Transverse colon (tissue), 4 donors: ENCODE data around the gene STRA8. TPM values are rescaled to one million over a fixed set of nuclear protein-coding genes. Genes with fewer than 3 reads are reported as not detected.
A peak's percentile ranks its signal among the peaks of the same experiment; 100 is the strongest.

ENCODE experiments used
- DNase-seq: peaks from one replicate; pipeline ENCODE4 v3.0.0-alpha.2; 2019
- H3K27ac ChIP-seq, 4 donors: fragments of 200-600 bp; sonication (generic); 2 replicates each; pipeline ENCODE4 v1.5.1; 2016 to 2018; ENCODE audit warnings: inconsistent platforms in 4 of 4
- H3K27me3 ChIP-seq: fragments of 200-600 bp; sonication (generic); 2 replicates; pipeline ENCODE4 v1.5.1; 2017; ENCODE audit warnings: inconsistent platforms
- H3K36me3 ChIP-seq, 4 donors: fragments of 200-600 bp; sonication (generic); 2 replicates each; pipeline ENCODE4 v1.5.1; 2017 to 2019; ENCODE audit warnings: inconsistent platforms in 4 of 4
- H3K4me1 ChIP-seq, 4 donors: fragments of 200-600 bp; sonication (generic); 2 replicates each; pipeline ENCODE4 v1.5.1; 2017 to 2020; ENCODE audit warnings: inconsistent platforms in 4 of 4
- H3K4me3 ChIP-seq, 4 donors: fragments of 200-600 bp; sonication (generic); 1 replicate in 1 of 4; 2 replicates in 3 of 4; pipeline versions ENCODE4 v1.5.1 to v1.6.1; 2017 to 2019; ENCODE audit warnings: inconsistent platforms in 4 of 4
- H3K9me3 ChIP-seq, 2 donors: fragments of 200-600 bp; sonication (generic); 2 replicates each; pipeline ENCODE4 v1.5.1; 2017 to 2019; ENCODE audit warnings: inconsistent platforms in 2 of 2
- EP300 ChIP-seq: sonication (generic); formaldehyde crosslinking; IDR thresholded peaks from one replicate; pipeline ENCODE4 v1.6.1; 2017; ENCODE audit warnings: antibody characterized with exemption, low read depth
- POLR2A ChIP-seq: fragments of 450-650 bp; IDR thresholded peaks from one replicate; pipeline ENCODE4 v1.6.1; 2016; ENCODE audit warnings: antibody characterized with exemption, mild to moderate bottlenecking, moderate library complexity
- POLR2AphosphoS5 ChIP-seq, 3 donors: sonication (generic); formaldehyde crosslinking; IDR thresholded peaks; one replicate each; pipeline ENCODE4 v1.6.1; 2016; ENCODE audit warnings: antibody characterized with exemption in 3 of 3
- WGBS, 2 donors: methylation state at CpG; one replicate each; pipeline ENCODE4 v1.1.5; 2018; ENCODE audit warnings: low coverage in 1 of 2; 5-methylcytosine and 5-hydroxymethylcytosine counted together
- in situ Hi-C, 4 donors: fragments of 200-750 bp; cut with MboI; loops; one replicate each; pipeline versions ENCODE4 v1.15.0 to v1.15.1; 2017; ENCODE audit warnings: low sequenced_read_pairs in 3 of 4, low pct_ligation_motif_present in 1 of 4, low pct_unique_long_range_greater_than_20kb in 1 of 4
- intact Hi-C: fragments of 100-400 bp; cut with DNase I; formaldehyde crosslinking; loops from one replicate; pipeline ENCODE4 v1.15.1; 2023; ENCODE audit warnings: low total_unique reads
- total RNA-seq, 4 donors: library from RNA; depleted of rRNA; stranded (reverse); fragments of >200 nt; gene quantifications; one replicate each; pipeline ENCODE4 v1.1.0, GENCODE V29; 2016
- TF ChIP-seq, protein P1 (sequence below), 5 experiments: fragments of 200-600 bp in 3 of 5; fragments of 450-650 bp in 2 of 5; sonication (generic) in 3 of 5; IDR thresholded peaks; 1 replicate in 2 of 5; 2 replicates in 3 of 5; pipeline ENCODE4 v1.5.1; 2016 to 2017; ENCODE audit warnings: antibody characterized with exemption in 5 of 5, inconsistent platforms in 3 of 5, mild to moderate bottlenecking in 2 of 5, moderate library complexity in 1 of 5

STRA8 gene
- total RNA-seq, 4 donors from 2014 or later: not detected

DNA sequence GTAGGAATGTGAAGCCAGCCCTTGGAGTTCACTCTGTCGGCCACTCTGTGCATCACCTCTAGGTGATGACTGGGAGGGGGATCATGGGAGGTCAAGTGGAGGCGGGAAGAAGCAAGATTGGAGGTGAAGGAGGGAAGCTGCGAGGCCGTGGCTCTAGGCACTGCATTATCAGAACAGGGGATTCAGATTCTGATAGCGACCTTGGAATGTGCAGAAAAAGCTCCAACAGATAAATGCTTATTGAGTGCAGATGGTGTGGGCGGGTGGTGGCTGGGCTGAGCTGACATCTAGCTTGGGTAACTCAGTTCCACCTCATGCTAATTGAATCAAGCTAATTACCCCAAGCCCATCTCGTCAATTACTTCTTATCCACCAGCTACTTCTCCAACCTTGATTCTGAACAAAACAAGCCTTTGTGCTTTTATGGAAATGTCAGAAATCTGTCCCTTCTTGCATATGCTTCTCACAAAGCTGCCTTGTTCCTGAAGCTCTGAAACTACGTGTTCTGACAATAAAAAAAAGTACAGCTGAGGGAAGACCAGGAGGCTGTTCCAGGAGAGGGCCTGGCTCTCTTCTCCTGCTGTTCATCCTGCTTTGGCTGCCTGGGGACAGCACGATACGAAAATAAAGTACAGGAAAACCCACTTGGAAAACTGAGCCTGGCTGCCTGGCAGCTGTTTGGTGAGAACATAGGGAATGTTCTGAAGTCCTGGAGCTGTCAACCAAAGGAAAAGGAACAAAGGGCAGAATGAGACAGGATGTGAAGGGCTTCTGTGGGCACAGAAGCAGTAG, 27.5 kb downstream of the STRA8 start:
- Histone ChIP-seq H3K9me3 (no peaks in the 10 kb centered on the region), H3K4me3 (no peak overlapping the region), H3K36me3 (no peaks in the 10 kb centered on the region), H3K27ac (peak overlapping the region in 2 of 4 donors; percentile 23 to 34), H3K4me1 (peaks cover 0 to 5% (median 0%) of the 10 kb centered on the region in 4 donors), H3K27me3 (no peaks in the 10 kb centered on the region)
- no peak for DNase-seq
- 67 to 68% methylated on average over 3 to 10 of the region's 10 CpGs for WGBS, 2 donors
- TF ChIP-seq POLR2A: no peak
- TF ChIP-seq, protein P1, sequence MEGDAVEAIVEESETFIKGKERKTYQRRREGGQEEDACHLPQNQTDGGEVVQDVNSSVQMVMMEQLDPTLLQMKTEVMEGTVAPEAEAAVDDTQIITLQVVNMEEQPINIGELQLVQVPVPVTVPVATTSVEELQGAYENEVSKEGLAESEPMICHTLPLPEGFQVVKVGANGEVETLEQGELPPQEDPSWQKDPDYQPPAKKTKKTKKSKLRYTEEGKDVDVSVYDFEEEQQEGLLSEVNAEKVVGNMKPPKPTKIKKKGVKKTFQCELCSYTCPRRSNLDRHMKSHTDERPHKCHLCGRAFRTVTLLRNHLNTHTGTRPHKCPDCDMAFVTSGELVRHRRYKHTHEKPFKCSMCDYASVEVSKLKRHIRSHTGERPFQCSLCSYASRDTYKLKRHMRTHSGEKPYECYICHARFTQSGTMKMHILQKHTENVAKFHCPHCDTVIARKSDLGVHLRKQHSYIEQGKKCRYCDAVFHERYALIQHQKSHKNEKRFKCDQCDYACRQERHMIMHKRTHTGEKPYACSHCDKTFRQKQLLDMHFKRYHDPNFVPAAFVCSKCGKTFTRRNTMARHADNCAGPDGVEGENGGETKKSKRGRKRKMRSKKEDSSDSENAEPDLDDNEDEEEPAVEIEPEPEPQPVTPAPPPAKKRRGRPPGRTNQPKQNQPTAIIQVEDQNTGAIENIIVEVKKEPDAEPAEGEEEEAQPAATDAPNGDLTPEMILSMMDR (IDR thresholded peaks at IDR 0.05): no peak
- no peak for TF ChIP-seq POLR2AphosphoS5 (IDR thresholded peaks at IDR 0.05)
- in situ Hi-C loops: no loop called here
- intact Hi-C loops: no loop called here

DNA sequence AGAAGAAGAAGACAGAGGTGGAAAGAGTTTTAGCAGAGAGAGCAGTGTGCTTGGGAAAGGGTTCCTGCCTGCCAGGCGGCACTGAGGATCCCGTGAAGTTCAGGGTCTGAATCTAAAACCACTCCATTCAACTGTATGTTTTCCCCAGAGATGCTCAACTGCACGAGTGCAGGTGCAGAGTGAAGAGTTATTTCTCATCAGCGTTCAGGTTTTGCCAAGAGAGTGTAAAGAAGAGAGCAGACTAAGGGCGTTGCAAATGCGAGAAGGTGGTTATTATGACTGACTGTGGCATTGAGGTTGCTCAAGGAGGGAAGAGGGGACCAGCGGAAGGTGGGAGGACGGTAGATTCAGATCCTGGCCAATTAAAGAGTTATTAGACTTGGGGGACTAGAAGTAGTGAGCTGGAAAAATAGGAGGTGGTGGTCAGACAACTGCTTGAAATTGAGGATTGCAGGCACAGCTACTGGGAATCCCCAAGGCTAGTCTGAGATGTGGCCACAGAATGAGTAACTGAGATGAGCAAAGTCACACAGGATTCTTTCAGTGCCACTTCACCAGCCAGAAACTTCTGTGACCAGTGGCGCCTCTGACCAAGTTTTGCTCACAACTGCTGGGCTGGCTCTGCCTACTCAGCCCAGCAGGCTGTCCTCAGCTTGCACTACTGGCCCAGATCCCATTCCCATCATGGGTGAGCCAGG, 29.1 kb downstream of the STRA8 start:
- H3K4me3 ChIP-seq: no peak overlapping the region
- no peak overlapping the region for H3K27ac ChIP-seq
- TF ChIP-seq POLR2A (no peak), EP300 (no peak), POLR2AphosphoS5 (IDR thresholded peaks at IDR 0.05) (no peak)
- TF ChIP-seq, protein P1 (IDR thresholded peaks at IDR 0.05): no peak
- no peaks in the 10 kb centered on the region for H3K9me3 ChIP-seq
- intact Hi-C loops (no loop called here), in situ Hi-C loops (no loop called here)
- DNase-seq: no peak
- H3K4me1 ChIP-seq: peaks cover 0 to 5% (median 0%) of the 10 kb centered on the region in 4 donors
- 88 to 90% methylated on average over 2 to 9 of the region's 9 CpGs for WGBS, 2 donors
- no peaks in the 10 kb centered on the region for H3K36me3 ChIP-seq
- no peaks in the 10 kb centered on the region for H3K27me3 ChIP-seq

DNA sequence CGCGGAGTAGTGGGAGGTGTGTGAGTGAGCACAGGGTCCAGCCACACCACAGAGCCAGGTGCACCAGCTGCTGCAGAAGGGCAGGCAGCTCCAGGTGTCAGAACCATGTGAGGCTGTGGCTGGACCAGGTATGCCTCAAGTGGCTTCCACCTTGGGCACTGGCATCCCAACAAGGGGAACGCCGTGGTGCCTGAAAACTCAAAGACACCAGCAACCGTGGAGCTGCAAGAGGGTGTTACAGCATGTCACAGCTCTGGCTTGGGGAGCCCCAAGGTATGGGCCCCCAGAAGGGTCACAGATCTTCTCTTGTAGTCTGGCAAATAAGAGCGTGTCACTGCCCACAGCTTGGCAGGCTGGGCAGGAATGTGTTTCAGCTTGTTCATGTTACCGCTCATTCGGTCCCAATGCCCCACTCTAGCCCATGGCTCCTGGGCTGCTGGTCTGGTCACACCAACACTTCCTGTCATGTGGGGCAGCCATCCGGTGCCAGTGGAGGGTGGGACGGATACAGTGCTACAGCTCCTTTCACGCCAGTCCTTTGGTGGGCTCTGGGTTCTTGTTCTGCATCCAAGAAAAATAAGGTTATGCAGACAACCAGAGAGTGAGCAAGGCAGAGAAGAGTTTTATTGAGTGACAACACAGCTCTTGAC, 29.8 kb downstream of the STRA8 start:
- Histone ChIP-seq H3K27ac (no peak overlapping the region), H3K9me3 (no peaks in the 10 kb centered on the region), H3K27me3 (no peaks in the 10 kb centered on the region), H3K4me1 (peaks cover 0 to 5% (median 0%) of the 10 kb centered on the region in 4 donors), H3K36me3 (no peaks in the 10 kb centered on the region), H3K4me3 (no peak overlapping the region)
- in situ Hi-C loops: no loop called here
- intact Hi-C loops: no loop called here
- TF ChIP-seq POLR2A (no peak), EP300 (no peak)
- TF ChIP-seq, protein P1 (IDR thresholded peaks at IDR 0.05): no peak
- WGBS, 2 donors: 84% methylated on average over 8 of the region's 11 CpGs; no CpG with 5 or more reads in 1 of the 2 donors
- DNase-seq: no peak

DNA sequence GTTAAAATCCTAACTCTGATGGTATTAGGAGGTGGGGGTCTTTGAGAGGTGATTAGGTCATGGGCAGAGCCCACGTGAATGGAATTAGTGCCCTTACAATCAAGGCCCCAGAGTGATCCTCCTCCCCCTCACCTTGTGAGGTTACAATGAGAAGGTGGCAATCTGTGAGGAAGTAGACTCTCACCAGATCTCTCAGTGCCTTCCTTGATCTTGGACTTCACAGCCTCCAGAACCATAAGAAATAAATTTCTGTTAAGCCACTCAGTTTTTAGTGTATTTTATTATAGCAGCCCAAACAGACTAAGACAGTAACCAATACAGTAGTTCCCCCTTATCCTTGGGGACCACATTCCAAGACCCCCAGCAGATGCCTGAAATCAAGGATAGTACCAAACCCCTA, 32.0 kb downstream of the STRA8 start:
- TF ChIP-seq, protein P1 (IDR thresholded peaks at IDR 0.05): no peak
- peaks cover 0 to 5% (median 0%) of the 10 kb centered on the region in 4 donors for H3K4me1 ChIP-seq
- in situ Hi-C loops (no loop called here), intact Hi-C loops (no loop called here)
- no peaks in the 10 kb centered on the region for H3K27me3 ChIP-seq
- no peaks in the 10 kb centered on the region for H3K36me3 ChIP-seq
- H3K4me3 ChIP-seq: no peak overlapping the region
- H3K9me3 ChIP-seq: no peaks in the 10 kb centered on the region
- no peak overlapping the region for H3K27ac ChIP-seq
- WGBS, 2 donors: 74 to 90% methylated on average over 1 of the region's 1 CpG
- no peak for DNase-seq
